SH-SY5Y (cell line): ENCODE measurements around the gene NACC1.

Source experiments
- GATA2 ChIP-seq: IDR thresholded peaks from 2 replicates; pipeline ENCODE4 v1.6.1; 2011; ENCODE audit warnings: mild to moderate bottlenecking, low read depth, low read length
- GATA3 ChIP-seq: IDR thresholded peaks from 2 replicates; pipeline ENCODE4 v1.6.1; 2011; ENCODE audit warnings: low read depth, mild to moderate bottlenecking, low read length, moderate library complexity

NACC1 gene

GRCh38 chr19:13117176-13117771 is 790 bp upstream of the NACC1 start:
- TF ChIP-seq GATA3 (no peak), GATA2 (no peak)

- TF ChIP-seq GATA2 = no peak
- no peak for TF ChIP-seq GATA3
Measured at GRCh38 chr19:13118424-13119193, 545 bp downstream of the NACC1 start.

- no peak for TF ChIP-seq GATA3
- TF ChIP-seq GATA2 = no peak
Measured at GRCh38 chr19:13119627-13120026, 1.6 kb downstream of the NACC1 start.

GRCh38 chr19:13120031-13120430 is 2.0 kb downstream of the NACC1 start:
- TF ChIP-seq GATA2 (no peak), GATA3 (no peak)

- TF ChIP-seq GATA2 (no peak), GATA3 (no peak)
Measured at GRCh38 chr19:13120817-13121216, 2.8 kb downstream of the NACC1 start.

- TF ChIP-seq GATA2 (no peak), GATA3 (no peak)
Measured at GRCh38 chr19:13121551-13122274, 3.6 kb downstream of the NACC1 start.

GRCh38 chr19:13122275-13122878 is 4.3 kb downstream of the NACC1 start:
- TF ChIP-seq GATA3 = no peak
- no peak for TF ChIP-seq GATA2

GRCh38 chr19:13122980-13123957 is 5.2 kb downstream of the NACC1 start:
- TF ChIP-seq GATA3 (no peak), GATA2 (no peak)

GRCh38 chr19:13127051-13127450 is 9.0 kb downstream of the NACC1 start:
- TF ChIP-seq GATA3 (no peak), GATA2 (no peak)

- TF ChIP-seq GATA2 (no peak), GATA3 (no peak)
Measured at GRCh38 chr19:13127811-13128575, 9.9 kb downstream of the NACC1 start.

- TF ChIP-seq GATA2 (no peak), GATA3 (no peak)
Measured at GRCh38 chr19:13128583-13128982, 10.5 kb downstream of the NACC1 start.

GRCh38 chr19:13129384-13129783 is 11.3 kb downstream of the NACC1 start:
- no peak for TF ChIP-seq GATA3
- TF ChIP-seq GATA2 = no peak
